Activated CD8-positive, alpha-beta memory T cell treated with anti-CD3 and anti-CD28 coated beads, Interleukin-2, amount 50 U/mL, for 1 hour (primary cell): ENCODE results near the gene ITGAL.
"Not testable (repeated sequence)": the region's sequence is repeated elsewhere in the genome, so short reads cannot be mapped to it uniquely, and the experiment has no call there.

Experiments
- DNase-seq: peaks from one replicate; pipeline ENCODE4 v3.0.0-alpha.2; 2020; ENCODE audit errors: extremely low read depth

Gene ITGAL

GRCh38 chr16:30526137-30526822 is 53.7 kb downstream of the ITGAL start, which contains the start of gene ZNF768:
Gene ZNF768, minus strand, starts transcription at chr16:30526566. Its CDS starts 153 bp downstream, at chr16:30526413.
- no peak for DNase-seq

- peak; percentile 59 for DNase-seq
Observed at GRCh38 chr16:30526823-30527634, 54.5 kb downstream of the ITGAL start.

GRCh38 chr16:30527635-30528178 is 55.2 kb downstream of the ITGAL start:
- DNase-seq, result no peak

- DNase-seq, result no peak
Observed at GRCh38 chr16:30528799-30529457, 56.4 kb downstream of the ITGAL start.

GRCh38 chr16:30530163-30531037 is 57.9 kb downstream of the ITGAL start:
- no peak for DNase-seq

- DNase-seq, result no peak
Observed at GRCh38 chr16:30532285-30533145, 60.0 kb downstream of the ITGAL start.

- no peak for DNase-seq
Observed at GRCh38 chr16:30533146-30533522, 60.6 kb downstream of the ITGAL start.

GRCh38 chr16:30533748-30534367 is 61.3 kb downstream of the ITGAL start:
- no peak for DNase-seq

GRCh38 chr16:30534368-30535105 is 62.0 kb downstream of the ITGAL start, which contains the start of gene ZNF747:
Gene ZNF747, minus strand, starts transcription at chr16:30534858. Its CDS starts 179 bp downstream, at chr16:30534679.
- peak; percentile 80 for DNase-seq

- no peak for DNase-seq
Observed at GRCh38 chr16:30535106-30535776, 62.7 kb downstream of the ITGAL start.

- DNase-seq, result no peak
Observed at GRCh38 chr16:30535777-30536190, 63.2 kb downstream of the ITGAL start.

- not testable (repeated sequence) for DNase-seq
Observed at GRCh38 chr16:30536391-30537024, 64.0 kb downstream of the ITGAL start.

- no peak for DNase-seq
Observed at GRCh38 chr16:30539000-30539964, 66.7 kb downstream of the ITGAL start.

- not testable (repeated sequence) for DNase-seq
Observed at GRCh38 chr16:30539986-30540526, 67.5 kb downstream of the ITGAL start.

- DNase-seq, result not testable (repeated sequence)
Observed at GRCh38 chr16:30540916-30541464, 68.4 kb downstream of the ITGAL start.
